ENCODE results near the gene ITGB4.
A peak's percentile ranks its signal among the peaks of the same experiment; 100 is the strongest.

Gene ITGB4

DNA sequence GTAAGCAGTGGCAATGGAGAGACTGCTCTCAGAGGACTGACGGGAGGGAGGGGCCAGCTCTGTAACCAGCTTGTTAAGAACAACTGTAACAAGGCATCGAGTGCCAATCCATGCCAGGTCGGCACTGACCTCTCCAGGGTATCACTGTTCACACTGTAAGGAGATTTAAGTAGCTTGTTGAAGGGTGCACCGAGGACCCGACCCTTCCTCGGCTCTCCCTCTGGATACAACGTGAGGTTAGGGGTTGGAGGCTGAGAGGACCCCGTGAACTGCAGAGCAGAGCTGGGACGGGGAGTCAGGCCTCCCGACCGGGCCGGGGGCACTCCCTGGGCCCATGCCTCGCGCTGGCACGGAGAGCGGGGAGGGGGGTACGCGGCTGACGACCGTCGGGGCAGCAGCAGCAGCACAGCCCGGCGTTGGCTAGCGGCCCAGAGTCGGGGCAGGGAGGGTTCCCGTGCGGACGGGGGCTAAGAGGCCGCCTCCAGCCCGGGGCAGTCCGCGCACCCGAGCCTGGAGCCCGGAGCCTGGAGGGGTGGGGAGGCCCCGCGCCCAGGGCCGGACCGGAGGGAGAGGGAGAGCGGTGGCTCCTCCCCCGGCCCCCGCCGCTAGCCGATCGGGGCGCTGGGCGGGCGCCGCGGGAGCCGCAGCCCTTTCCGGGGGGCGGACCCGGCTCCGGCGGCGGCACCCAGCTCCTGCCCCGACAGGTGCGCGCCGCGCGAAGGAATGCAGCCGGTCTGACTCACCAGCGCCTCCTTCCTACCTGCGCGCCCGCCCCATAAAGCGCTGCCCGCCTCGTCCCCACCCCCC, at the start of gene ITGB4:
Gene ITGB4 (plus strand): TSS at position 804 of the 807 bp plus-strand sequence. CDS start 3,245 bp downstream, outside the sequence.
- peak; percentile 17 for DNase-seq (ENCODE audit: low read depth, low spot score)

DNA sequence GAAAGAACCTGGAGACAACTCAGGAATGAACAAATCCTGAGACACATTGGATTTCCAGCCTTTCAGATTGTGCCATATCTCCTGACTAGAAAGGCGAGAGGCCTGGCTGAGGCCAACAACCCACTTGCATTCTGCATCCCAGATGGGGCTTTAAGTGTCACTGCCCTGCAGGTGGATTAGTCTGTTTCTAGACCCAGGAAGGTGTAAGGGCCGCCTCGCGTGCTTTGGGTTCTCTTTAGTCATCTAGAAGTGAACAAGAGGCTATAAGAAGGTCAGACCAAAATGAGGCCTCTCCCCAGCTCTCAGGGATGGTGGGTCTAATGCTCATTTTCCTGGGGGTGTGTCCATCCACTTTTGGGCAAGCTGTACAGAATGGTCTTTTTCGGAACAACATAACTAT, 49.2 kb upstream of the ITGB4 start:
- no peak for DNase-seq (ENCODE audit: low read depth, low spot score)

DNA sequence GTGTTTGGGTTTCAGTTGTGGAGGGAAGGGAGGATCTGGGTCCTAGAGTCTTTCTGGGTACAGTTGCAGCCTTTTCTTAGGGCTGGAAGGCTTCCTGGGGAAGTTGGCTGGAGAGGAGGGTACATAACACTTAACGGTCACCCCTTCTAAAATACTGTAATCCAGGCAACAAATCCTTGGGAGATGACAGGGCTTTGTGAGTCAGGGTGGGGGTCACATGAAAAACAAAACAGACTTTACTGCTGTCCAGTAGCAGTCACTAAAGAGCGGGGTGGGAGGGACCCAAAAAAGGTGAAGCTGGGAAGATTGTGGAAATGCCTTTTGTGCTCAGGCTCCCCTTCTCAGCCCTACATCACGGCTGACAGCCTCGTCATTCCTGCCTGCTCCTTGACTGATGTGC, 47.8 kb upstream of the ITGB4 start:
- no peak for DNase-seq (ENCODE audit: low read depth, low spot score)

DNA sequence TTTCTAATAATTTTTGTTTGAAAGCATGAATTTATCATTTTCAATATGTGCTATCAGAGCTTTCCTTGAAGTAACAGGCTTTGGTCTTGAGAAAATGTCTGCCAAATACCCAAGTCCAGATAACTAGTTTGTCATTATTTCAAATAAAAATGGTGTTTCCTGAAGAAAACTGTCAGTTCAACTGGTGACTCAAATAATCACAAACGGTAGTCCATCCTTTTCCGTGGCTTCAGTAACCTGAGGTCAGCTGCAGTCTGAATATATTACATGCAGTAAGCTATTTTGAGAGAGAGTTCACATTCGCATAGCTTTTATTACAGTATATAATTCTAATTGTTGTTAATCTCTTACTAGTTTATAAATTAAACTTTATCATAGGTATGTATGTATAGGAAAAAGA, 44.8 kb upstream of the ITGB4 start:
- no peak for DNase-seq (ENCODE audit: low read depth, low spot score)

DNA sequence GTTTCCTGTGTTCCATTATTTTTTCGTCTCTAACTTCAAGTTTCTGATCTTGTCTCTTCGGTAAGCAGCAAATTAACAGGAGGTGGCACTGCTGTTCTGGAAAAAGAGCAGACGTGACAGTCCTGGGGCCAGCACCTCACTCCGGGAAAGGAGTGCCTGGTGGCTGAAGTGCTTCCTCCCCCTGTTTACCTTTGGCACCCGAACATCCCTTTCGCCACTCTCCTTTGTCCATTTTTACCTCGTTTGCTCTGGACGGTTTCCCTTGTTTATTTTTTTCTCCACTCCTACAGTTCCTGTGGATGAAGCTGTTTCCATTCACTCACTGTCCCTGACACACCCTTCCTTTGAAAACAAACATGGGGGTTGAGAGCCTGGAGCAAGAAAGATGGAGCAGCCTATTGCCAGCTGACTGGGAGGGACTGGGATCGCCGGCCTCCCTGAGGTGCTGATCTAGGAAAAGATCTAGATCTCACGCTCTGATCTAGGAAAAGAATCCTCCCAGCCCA, 41.5 kb upstream of the ITGB4 start:
- no peak for DNase-seq (ENCODE audit: low read depth, low spot score)

DNA sequence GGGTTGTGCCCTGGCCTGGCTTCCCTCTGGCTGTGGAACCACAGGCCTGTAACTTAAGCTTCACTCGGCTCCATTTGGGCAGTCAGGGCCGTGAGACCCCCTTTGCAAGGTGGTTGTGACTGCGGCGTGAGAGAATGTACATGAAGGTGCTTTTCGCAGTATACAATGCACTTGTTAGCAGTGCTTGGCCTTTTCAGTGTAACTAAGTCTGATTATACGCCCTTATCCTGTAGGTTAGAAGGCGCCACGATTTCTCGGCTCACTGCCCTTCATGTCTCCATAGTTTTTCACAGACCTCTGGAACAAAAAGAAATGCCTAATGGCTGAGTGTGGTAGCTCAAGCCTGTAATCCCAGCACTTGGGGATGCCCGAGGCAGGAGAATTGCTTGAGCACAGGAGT, 40.8 kb upstream of the ITGB4 start:
- DNase-seq (ENCODE audit: low read depth, low spot score), result no peak

DNA sequence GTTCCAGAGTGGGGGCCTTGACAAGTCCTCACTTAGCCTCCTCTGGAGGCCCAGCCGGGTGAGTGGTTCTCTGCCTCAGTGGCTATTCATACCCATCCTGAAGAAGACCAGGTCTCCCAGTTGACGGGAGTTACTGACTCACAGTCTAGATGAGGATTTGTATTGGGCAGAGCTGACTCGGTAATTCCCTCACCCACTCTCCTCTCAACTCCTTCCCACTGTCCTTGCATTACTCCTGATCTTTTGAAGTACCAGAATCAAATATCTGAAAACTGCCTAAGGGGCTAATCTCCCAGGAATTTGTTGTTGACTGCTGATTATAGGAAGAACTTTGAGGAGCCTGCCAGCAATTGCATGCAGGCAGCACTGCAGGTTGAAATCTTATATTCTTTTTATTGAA, 40.0 kb upstream of the ITGB4 start:
- no peak for DNase-seq (ENCODE audit: low read depth, low spot score)

DNA sequence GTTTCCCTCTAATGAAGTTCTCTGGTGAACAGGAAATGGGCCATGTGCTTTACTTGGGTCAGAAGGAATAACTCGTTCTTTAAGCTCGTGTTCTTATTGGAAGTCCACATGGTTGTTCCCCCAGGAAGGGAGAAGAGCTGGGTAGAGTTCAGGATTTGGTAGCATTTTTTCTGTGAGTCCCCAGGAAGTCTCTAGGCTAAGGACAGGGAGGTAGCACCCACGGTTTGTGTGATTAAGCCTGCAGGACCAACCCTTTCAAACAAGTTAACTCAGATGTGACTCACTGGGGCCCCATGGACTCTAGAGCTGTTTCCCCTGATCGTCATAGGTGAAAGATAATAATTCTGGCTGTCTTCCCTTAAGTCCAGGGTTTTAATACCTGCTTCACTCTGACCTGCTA, 37.7 kb upstream of the ITGB4 start:
- DNase-seq (ENCODE audit: low read depth, low spot score), result no peak

DNA sequence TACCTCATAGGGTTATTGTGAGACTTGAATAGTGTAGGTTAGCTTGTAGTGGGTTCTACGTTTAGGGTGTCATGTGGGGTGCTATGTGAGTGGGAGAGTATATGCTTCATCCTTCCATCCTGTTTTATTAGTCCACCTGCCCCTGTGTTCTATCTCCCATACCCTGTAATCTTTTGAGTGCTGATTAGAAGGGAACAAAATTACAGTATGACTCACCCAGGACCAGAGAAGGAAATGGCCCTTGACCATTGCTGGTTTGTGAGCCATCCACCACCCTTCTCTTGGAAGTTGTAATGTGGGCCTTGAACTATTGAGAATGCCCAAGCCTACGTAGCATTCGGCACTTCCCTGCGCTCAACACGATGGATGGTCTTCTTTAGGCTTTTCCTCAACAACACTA, 37.0 kb upstream of the ITGB4 start:
- DNase-seq (ENCODE audit: low read depth, low spot score), result no peak

DNA sequence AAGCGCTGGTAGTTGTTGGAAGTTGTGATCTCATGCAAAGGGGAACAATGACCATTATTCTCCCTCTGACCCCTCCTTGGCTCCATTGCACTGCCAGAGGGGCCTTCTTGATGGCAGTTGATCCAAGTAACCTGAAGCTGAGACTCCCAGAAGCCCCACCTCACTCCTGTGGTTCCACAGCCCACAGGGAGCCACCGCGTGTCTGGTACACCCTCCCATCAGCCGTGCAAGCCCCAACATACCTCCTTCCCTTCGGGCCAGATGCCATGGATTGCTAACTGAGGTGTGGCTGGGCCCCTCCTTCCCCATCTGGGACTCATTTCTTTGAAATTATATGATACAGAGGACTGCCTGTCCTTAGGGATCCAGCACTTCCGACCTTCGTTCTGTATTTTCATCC, 36.3 kb upstream of the ITGB4 start:
- DNase-seq (ENCODE audit: low read depth, low spot score), result no peak

DNA sequence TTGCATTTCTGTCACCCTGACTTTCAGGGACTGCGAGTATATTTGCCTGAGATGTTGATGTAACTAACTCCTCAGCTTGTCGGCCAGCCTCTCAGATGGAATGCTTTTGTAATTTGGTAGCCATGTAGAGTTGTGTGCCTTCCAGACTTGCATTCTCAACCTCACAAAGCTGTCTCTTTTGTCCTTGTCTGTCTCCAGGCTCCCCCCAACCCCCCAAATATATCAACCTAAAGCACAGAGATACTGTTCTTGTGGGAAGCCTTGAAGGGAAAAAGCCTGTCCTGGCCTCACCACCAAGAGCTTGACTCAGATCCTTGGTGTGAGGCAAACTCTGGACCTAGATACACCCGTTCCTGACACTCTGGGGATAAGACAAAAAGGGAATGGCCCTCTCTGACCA, 35.8 kb upstream of the ITGB4 start:
- no peak for DNase-seq (ENCODE audit: low read depth, low spot score)

DNA sequence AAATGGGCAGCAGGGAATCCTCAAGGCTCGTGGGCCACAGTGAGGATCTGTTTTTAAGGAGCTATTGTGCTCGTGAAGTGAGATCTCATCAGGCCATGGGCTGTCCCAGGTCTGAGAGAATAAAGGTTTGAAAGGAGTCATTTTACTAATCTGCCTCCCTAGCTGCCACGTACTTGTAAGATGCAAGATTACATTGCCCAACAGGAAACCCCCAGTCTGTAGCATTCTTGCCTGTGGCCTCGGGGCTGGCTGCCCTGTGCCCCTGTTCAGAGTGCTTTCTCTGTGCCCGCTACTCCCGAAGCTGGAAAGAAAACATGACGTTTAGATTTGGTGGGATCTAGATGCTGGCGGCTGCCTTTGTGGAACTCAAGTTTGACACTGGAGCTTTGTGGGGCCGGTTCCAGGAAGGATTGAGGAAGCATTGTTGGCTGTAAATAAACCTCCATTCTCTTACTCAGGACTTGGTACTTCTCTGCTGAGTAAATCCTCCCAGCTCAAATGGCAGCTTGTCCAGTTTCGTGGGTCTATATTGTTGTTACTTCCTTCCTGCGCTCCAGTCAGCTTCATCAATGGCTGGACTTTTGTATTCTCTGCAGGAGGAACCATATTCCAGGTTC, 32.9 kb upstream of the ITGB4 start:
- DNase-seq (ENCODE audit: low read depth, low spot score), result no peak

DNA sequence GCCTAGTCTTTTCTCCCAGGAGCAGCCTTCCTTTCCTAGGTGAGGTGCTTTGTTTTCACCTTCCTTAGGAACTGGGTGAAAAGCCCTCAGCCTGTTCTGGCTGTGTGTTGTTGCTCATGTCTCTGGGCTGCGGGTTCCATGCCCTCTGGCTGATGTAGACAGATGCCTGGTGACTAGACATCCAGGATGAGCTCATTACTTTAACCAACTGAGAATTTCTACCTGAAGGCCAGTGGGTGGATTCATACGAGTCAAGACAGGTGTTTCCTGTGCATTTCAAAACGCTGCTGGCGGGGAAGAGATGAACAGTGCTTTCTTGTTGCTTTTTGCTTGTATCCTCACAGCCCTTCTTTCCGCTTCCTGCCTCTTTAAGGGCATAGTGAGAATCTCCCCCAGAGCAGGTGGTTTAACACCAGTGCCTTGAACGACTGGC, 31.8 kb upstream of the ITGB4 start:
- DNase-seq (ENCODE audit: low read depth, low spot score), result peak; percentile 13

DNA sequence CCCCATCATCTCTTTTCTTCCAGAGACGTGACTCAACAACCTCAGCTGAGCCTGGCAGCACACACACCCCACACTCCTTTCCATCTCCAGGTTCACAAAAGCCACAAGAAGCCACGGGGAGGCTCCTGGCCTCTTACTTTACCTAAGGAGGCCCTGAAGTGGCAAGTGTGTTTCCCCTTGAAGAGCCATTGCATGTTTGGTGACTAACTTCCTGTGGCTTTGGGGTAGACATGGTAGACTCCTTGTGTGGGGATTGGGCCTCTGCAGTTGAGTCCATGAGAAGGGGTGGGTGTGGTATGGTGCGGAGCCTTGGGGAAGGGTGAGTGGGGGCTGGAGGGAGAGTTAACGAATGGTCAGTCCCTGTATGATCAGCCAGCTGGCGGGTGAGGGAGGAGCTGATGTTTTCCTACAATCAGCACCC, 29.9 kb upstream of the ITGB4 start:
- DNase-seq (ENCODE audit: low read depth, low spot score), result no peak

DNA sequence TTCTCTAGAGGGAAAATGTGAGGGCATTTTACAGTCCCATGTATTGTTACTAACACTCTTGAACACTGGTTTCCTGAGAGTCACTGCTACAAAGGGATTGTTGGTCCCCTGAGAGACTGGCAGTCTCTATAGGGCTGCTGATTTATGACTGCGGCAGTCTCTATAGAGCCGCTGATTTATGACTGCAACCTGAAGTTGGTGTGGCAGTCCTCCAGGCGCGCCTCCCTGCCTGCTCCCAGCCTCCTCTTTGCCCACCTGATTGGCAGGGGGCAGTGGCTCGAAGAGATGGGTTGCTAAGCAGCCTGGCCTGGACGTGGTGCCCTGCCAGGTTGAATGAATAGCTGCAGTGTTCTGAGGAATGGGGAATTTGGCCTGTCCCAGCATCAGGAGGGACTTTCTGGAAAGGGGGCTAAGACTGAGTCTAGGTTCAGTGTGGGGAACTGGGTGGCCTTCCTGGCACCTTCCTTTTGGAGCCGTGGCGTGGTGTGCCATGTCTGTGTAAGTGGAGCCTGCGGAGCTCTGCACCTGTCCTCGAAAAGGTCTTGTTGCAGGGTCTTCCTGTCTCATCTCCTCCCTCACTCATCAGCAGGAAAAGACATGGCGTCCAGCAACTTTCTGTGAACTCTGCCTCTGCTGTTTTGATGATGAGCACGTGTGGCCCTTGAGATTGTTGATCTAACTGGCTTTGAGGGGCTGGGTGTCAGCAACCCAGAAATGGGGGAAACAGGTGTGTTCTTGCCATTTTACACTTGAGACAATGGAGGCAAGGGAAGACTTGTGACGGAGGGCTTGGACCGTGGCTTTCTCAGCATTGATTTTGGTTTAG, 29.2 kb upstream of the ITGB4 start:
- no peak for DNase-seq (ENCODE audit: low read depth, low spot score)

DNA sequence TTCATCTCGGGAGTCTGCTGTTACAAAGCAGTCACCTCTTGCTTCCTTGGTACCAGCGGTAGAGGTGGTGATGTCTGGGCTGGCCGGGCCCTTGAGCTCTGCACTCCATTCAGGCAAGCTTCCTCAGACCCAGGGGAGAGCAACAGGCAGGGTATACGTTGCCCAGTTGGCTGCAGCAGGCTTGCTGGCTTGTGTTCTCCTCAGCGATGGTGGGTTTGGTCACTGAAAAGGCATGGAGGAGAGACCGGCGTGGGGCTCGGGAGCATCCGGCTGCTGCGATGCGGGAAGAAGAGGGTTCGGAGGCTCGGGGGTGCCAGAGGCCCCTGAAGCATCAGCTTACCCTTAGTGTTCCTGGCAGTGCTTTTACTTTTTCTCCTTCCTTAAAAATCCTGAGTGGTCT, 28.3 kb upstream of the ITGB4 start:
- no peak for DNase-seq (ENCODE audit: low read depth, low spot score)

DNA sequence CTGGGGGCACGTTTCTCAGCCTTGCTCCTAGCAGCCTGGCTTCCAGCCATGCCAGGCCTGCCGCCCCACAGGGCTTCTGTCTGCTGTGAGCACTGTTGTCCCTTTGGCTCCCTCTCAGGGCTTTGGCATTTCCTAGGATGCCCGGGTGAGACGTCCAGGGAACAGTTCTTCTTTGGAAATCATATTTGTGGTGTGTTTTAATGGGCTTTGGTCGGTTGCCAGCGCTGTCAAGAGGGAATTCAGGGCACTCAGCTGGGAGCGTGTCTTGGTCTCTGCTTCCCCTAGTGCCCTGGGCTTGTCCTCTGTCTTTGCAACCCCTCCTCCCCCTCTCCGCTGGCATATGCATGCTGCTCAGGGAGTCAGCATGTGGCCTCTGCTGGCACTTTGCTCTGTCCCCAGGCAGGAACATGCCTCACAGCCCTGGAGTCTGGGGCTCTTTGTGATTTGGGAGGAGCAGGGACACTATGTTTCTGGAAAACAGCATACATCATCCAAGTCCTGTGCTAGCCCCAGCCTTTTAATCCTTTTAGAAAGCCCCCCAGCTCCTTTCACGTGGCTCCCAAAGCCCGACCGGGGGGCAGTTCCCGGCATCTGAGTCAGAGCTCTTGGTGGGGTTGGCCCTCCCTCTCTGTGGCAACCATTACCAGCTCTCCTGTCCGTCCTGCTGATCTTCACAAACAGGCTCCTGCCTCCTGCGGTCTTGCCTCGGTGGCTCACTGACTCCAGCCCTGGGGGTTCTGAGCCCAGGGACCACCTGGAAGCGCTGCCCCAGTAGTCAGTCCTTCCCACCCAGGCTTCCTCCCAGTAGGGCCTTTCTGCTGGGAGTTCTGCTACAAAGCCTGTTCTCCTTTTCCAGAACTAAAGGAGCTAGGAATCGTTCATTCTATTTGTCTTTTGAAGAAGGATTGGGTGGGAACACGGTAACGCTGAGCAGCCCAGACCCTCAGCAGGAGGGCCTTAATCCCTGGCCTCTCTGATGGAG, 27.5 kb upstream of the ITGB4 start:
- DNase-seq (ENCODE audit: low read depth, low spot score), result no peak

DNA sequence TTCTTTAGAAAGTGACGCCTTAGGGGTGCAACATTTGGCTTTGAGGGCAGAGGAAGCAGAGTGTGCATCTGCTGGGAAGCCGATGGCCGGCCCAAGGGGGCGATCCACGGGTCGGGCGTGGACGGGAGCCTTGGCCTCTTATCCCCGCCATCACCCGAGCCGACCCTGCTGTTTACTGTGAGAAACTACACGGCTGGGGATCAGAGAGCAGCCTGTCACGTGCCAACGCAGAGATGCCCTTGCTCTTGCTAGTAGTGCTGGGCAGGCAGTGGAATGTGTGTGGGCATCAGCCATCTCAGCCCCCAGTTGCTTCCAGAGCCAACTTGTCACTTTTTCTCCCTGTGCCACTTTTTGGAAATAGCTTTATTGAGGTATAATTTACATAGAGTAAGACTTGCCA, 26.7 kb upstream of the ITGB4 start:
- no peak for DNase-seq (ENCODE audit: low read depth, low spot score)

DNA sequence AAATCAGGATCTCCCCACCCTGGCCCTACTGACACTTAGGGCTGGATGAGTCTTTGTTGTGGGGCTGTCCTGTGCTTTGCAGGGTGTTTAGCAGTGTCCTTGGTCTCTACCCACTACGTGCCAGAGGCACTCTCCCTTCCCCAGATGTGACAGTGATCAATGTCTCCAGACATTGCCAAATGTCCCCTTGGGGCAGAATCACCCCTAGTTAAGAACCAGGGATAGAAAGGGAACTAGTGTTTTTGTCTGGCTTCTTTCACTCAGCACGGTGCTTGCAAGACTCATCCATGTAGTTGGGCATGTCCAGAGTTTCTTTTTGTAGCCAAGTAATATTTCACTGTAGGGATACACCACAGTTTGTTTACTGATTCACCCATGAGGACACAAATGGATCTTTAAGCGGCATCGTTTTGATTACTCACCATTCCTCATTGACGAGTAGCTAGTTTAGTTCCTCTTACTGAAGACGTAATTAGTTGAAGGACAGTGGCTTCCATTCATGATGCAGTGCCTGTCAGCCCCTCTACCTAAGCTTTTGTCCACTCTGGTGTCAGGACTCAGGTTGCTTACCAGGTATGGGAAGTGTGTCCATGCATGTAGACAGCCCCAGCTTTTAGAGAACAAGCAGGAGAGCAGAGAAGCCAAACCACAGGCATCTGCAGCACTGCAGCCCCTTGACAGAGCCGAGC, 26.0 kb upstream of the ITGB4 start:
- no peak for DNase-seq (ENCODE audit: low read depth, low spot score)

DNA sequence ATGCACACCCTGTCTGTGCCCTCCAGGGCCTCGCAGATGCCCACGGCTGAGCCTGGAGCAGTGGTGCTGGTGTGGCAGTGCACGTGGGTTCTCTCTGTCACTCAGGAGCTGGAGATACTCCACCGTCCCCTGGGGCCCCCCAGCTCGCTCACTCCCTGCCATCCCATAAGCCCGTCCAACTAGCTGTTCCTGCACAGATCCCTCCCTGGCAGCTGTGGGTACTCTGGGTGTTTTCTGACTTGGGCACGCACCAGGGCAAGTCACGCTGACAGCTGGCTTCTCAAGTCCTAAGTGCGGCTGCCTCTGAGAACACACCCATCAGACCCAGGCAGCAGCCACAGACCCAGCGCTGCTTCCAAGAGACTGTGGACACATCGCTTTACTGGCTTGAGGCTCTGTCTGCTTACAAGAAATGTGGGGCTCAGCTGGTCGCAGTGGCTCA, 25.4 kb upstream of the ITGB4 start:
- no peak for DNase-seq (ENCODE audit: low read depth, low spot score)

Data from activated CD4-positive, CD25-positive, alpha-beta regulatory T cell treated with anti-CD3 and anti-CD28 coated beads, Interleukin-2, amount 50 U/mL, for 16 hours (primary cell).